Activated CD8-positive, alpha-beta memory T cell treated with anti-CD3 and anti-CD28 coated beads, Interleukin-2, amount 10 ng/mL, durations not matched to agents 7 days and 5 days (primary cell): ENCODE data around the gene ANKRD31. TPM values are rescaled to one million over a fixed set of nuclear protein-coding genes. Genes with fewer than 3 reads are reported as not detected.
"Not testable (repeated sequence)": the region's sequence is repeated elsewhere in the genome, so short reads cannot be mapped to it uniquely, and the experiment has no call there.

Experiments
- ATAC-seq: fragments of 150-1000 bp; cut with Tn5 transposase; one replicate; pipeline ENCODE4 v1.10.0; 2021; ENCODE audit warnings: moderate library complexity
- CTCF ChIA-PET: fragments of 350-600 bp; sonication (Branson Sonifier 250); formaldehyde crosslinking; loops from one replicate; lab custom pipeline; 2021; ENCODE audit warnings: antibody characterized with exemption; lab: Charles Lee
- DNase-seq: peaks from one replicate; pipeline ENCODE4 v3.0.0-alpha.2; 2020
- H3K27ac Mint-ChIP-seq: one replicate; pipeline ENCODE4 v1.8.0; 2021; ENCODE audit warnings: mild to moderate bottlenecking, mixed read lengths
- H3K27me3 Mint-ChIP-seq: one replicate; pipeline ENCODE4 v1.8.0; 2021; ENCODE audit warnings: mixed read lengths
- H3K36me3 Mint-ChIP-seq: one replicate; pipeline ENCODE4 v1.8.0; 2021; ENCODE audit warnings: mild to moderate bottlenecking, mixed read lengths
- H3K4me1 Mint-ChIP-seq: one replicate; pipeline ENCODE4 v1.8.0; 2021; ENCODE audit warnings: mixed read lengths
- H3K4me3 Mint-ChIP-seq: one replicate; pipeline ENCODE4 v1.8.0; 2021; ENCODE audit warnings: mild to moderate bottlenecking, moderate library complexity, mixed read lengths
- H3K9me3 Mint-ChIP-seq: one replicate; pipeline ENCODE4 v1.8.0; 2022; ENCODE audit warnings: low read depth, mixed read lengths
- total RNA-seq, 2 experiments: library from RNA; stranded (reverse); gene quantifications; one replicate each; pipeline ENCODE4 v1.2.3, GENCODE V29; 2021

Gene ANKRD31, protein sequence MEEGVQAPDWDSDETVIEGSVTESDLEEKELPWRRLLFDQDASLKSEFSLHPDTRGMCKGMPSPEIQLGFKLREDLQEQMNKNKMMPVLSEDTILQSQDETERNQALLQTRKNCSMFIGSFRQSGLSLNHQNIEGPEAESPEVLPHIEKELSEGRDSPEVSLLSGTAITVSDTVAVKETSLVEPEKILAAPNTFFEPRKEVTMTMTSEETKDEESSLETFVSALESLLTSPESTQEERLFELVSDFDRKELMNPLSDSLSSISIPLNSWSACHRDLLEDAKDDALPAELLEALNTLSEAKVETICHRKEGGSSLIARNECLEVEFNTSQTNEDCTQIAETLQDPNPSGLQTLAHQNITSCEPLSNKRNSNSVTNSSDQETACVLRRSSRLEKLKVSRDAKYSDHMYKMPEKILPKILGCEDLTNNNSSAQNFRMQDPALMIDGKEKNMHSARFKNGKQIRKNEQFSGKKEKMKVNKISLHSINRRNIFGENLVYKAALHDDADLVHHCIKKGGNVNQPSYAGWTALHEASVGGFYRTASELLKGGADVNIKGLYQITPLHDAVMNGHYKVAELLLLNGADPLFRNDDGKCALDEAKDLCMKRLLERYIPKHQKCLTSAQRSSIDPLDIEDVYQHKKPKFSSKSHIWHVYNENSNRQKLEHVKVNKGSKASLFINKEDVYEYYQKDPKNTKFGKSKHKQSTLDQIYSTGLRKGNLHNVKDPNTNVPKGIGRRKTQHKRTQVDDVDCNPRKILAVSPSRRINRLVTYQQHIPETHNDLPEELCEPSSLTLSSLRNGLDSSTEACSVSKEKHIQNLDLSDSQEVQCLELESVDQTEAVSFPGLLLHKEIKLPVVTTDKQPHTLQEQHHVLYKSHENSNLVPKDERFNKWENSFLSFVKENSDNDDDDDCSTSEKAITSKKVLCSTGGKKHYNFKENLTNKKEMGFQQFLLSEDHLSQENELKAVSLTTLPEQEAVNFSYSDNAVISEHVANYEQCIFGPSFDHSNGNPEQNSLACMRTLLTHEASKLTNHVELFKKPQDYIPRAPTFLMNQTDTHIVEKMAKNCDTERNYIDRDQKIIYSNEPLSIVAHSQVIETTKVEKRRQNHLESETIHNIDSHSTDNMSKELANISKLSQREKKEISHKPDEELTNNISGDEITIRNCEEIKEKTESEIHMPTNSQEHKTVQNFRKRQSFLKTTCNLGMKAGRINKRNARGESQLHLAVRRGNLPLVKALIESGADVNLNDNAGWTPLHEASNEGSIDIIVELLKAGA (N-terminal part only)
- under 1 TPM; 0.26 to 0.28 TPM for total RNA-seq

DNA sequence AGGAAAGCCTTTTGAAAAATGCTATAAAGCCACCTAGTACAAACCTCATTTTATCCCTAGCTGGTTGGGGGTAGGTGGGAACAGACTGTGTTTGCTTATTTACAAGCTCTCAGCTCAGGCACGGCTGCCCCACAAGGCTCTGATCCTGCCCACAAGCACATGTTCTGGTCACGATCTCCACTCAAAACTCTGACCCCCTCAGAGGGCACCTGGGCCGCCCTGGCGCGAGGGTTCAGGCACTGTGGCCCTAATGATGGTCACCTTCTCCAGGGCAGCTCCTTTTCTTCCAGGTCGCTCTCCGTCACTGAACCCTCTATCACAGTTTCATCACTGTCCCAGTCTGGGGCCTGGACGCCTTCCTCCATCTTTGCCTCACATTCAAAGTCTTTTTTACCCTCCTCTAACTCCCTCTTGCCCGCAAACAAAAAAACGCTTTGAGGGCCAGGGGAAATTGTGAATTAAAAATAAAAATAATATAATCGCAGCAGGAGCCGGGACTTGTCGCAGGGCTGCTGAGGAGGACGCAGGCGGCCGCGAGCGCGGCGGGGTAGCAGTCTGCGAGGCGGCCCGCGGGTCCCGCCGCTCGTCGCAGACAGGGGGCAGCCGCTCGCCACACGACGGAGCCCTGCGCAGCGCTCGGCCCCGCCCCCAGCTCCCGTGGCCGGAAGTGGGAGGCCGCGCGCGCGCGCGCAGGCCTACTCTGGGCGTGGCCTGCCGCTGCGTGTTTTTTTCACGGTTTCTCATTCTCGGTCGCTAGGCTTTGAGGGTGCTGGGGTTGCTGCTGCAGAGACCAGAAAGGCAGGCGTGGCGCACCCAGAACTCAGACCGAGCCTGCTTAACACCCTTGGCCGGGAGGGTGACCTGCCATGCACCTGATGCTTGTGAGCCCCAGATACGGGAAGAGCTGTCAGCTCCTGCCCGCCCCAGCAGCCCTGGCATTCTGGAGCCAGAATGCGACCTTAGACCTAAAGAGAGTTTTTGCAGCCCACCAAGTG is at the start of gene ANKRD31:
TSS of gene ANKRD31 (minus strand) at position 557 of the 995 bp plus-strand sequence. CDS start at position 365, 192 bp downstream.
- Mint-ChIP-seq H3K4me1 (peaks cover 19% of the 10 kb centered on the region), H3K9me3 (no peaks in the 10 kb centered on the region), H3K27me3 (no peaks in the 10 kb centered on the region), H3K27ac (peak within 1 kb of the TSS; percentile 94), H3K4me3 (peak within 1 kb of the TSS; percentile 86), H3K36me3 (peaks cover 2% of the 10 kb centered on the region)
- CTCF ChIA-PET = interaction anchor here (0.6 to 2.7 kb wide), 36 partner anchors 12 to 1644 kb away, joined by 3 to 23 read pairs (median 4); partner anchors contain the start of genes CERT1, GCNT4, GFM2 and HMGCR
- ATAC-seq (peak; percentile 99), DNase-seq (peak; percentile 88)

DNA sequence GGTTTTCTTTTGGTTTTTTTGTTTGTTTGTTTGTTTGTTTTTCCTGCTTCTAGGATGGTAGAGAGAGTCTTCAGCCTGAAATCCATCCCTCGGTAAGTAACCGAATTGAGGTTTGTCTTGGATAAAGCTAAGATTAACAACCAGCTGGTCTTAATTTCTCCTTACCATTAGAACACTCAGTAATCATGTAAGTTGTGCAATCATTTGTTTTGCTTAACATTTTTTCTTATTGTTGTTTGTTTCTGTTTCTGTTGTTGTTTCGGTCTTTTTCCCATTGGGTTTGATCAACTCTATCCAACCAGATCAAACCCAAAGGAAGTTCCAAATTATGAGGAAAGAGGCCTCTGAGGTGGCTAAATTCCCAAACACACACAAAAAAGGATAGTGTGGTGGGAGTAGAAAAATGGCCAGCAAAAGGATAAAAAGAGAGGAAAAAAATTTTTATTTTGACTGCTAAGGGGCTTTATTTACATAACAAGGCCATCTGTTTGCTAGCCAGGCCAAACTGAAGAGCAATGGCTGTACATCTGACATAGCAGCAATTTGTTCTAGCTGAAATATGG is 49.6 kb upstream of the ANKRD31 start:
- H3K36me3 Mint-ChIP-seq = no peaks in the 10 kb centered on the region
- H3K9me3 Mint-ChIP-seq = no peaks in the 10 kb centered on the region
- H3K27me3 Mint-ChIP-seq = peaks cover 27% of the 10 kb centered on the region
- CTCF ChIA-PET = interaction anchor here (0.9 kb wide), 1 partner anchor 50 kb away, joined by 3 read pairs; no protein-coding TSS in a partner anchor
- no peaks in the 10 kb centered on the region for H3K4me1 Mint-ChIP-seq
- H3K4me3 Mint-ChIP-seq = no peak overlapping the region
- H3K27ac Mint-ChIP-seq = no peak overlapping the region
- ATAC-seq (no peak), DNase-seq (no peak)

DNA sequence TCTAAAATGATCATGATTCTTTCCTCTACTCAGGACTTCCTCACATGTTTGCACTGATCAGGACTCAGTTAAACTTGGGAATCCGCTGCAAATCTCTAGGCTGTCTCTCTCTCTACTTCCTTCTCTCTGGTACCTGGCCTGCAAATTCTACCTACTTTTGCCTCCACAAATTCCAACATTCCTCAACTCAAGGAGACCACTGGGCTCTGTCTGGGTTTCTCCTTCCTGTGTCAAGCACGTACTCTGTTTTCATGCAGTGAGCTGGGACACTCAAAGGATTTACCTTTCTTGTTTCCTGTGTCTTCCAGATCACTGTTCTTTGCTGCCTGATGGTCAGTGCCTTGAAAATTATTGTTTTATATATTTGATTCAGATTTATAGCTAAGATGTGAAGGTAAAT is 45.9 kb upstream of the ANKRD31 start:
- no peak for DNase-seq
- CTCF ChIA-PET = no interaction called here
- H3K27me3 Mint-ChIP-seq = peaks cover 5% of the 10 kb centered on the region
- H3K27ac Mint-ChIP-seq = no peak overlapping the region
- H3K4me3 Mint-ChIP-seq = no peak overlapping the region
- H3K4me1 Mint-ChIP-seq = no peaks in the 10 kb centered on the region
- ATAC-seq = no peak
- no peaks in the 10 kb centered on the region for H3K36me3 Mint-ChIP-seq
- no peaks in the 10 kb centered on the region for H3K9me3 Mint-ChIP-seq

DNA sequence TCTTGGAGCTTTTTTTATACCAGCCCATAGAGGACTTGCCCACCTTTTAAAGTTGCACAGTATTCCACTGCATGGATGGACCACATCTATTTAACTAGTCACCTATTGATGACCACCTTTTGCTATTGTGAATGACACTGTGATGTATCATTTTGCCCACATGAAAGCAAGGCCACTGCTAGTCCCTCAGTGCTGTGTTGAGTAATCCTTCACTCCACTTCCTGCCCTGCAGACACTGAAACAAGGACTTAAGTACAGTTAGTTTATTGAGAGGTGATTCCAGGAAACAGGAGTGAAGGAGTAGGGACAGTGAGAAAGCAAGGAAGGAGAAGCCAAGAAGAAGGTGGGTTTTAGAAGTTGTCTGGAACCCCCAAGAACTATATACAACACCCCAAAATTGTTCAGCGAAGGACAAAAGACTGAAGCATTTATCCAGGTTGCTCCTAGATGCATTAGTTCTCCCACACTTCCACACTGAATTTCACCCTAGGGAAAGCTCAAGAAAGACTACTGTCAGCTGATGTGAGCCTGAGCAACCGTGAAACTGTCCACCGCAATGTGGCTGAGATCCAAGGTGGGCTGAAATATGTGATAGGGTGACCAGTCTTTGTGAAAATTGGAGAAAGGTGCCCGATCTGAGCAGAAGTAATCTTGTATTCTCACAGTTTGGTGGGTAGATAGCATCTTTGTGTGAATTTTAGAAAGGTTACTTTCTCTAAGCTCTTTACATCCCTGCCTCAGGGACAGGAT is 45.2 kb upstream of the ANKRD31 start:
- CTCF ChIA-PET = no interaction called here
- ATAC-seq (no peak), DNase-seq (no peak)
- peaks cover 6% of the 10 kb centered on the region for H3K27me3 Mint-ChIP-seq
- H3K4me1 Mint-ChIP-seq = no peaks in the 10 kb centered on the region
- H3K36me3 Mint-ChIP-seq = no peaks in the 10 kb centered on the region
- H3K4me3 Mint-ChIP-seq = no peak overlapping the region
- H3K9me3 Mint-ChIP-seq = no peaks in the 10 kb centered on the region
- no peak overlapping the region for H3K27ac Mint-ChIP-seq

DNA sequence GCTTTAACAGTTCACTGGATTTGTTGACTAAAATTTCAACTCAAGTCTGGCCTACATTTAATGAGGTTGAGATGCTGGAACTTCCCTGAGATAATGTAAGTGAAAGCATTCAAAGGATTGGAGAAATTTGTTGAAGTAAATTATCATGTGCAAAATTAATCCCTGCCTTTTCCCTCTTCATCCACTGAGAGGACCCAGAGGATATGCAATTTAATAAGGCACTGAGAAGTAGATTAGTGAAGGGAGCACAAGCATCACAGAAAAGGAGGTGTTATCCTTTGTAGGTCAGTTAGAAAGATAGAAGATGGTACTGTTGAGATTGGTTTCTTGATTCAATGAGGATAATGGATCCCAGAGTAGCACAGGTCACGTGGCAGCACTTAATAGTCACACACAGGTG is 42.6 kb upstream of the ANKRD31 start:
- no peak overlapping the region for H3K27ac Mint-ChIP-seq
- no peak for ATAC-seq
- H3K9me3 Mint-ChIP-seq = no peaks in the 10 kb centered on the region
- no peak overlapping the region for H3K4me3 Mint-ChIP-seq
- CTCF ChIA-PET = interaction anchor here (1.6 kb wide), 1 partner anchor 43 kb away, joined by 5 read pairs; the partner anchor contains the start of gene ANKRD31
- H3K36me3 Mint-ChIP-seq = no peaks in the 10 kb centered on the region
- H3K27me3 Mint-ChIP-seq = peaks cover 3% of the 10 kb centered on the region
- H3K4me1 Mint-ChIP-seq = no peaks in the 10 kb centered on the region
- DNase-seq = no peak

DNA sequence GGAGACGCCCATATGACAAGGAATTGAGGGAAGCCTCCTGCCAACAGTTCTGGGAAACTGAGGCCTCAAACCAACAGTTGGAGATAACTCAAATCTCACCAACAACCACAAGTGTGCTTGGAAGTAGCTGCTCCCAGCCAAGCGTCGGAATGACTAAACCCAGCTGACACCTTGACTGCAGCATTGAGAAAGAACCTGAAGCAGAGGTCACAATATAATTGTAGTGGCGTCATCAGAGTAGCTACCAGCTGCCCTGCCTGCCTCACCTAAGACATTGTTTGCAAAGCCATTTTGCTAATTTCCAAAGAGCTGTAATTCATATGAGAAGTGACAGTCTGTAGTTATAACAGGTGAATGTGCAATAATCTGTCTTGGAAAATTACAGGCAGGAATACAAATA is 40.8 kb upstream of the ANKRD31 start:
- no peaks in the 10 kb centered on the region for H3K36me3 Mint-ChIP-seq
- ATAC-seq (no peak), DNase-seq (no peak)
- peaks cover 3% of the 10 kb centered on the region for H3K27me3 Mint-ChIP-seq
- no peaks in the 10 kb centered on the region for H3K4me1 Mint-ChIP-seq
- CTCF ChIA-PET = no interaction called here
- peaks cover 2% of the 10 kb centered on the region for H3K9me3 Mint-ChIP-seq
- H3K27ac Mint-ChIP-seq = no peak overlapping the region
- H3K4me3 Mint-ChIP-seq = no peak overlapping the region

DNA sequence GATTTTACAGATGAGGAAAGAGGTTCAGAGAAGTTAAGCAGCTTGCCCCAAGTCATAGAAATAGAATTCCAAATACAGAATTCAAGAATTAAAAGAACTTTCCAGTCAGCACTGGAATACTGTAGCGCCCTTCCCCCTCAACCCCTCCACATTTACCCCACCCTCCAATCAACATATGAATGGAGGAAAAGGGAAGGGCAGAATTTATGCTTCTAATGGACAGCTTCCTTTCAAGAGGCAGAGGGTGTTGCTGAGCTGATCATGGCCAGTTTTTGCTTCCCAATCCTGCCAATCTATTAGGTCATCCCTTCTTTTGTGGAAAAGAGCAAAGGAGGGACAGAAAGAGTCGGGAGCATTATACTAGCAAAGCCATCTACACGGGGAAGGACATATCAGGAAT is 39.1 kb upstream of the ANKRD31 start:
- no peak for ATAC-seq
- H3K27me3 Mint-ChIP-seq = peaks cover 3% of the 10 kb centered on the region
- CTCF ChIA-PET = no interaction called here

DNA sequence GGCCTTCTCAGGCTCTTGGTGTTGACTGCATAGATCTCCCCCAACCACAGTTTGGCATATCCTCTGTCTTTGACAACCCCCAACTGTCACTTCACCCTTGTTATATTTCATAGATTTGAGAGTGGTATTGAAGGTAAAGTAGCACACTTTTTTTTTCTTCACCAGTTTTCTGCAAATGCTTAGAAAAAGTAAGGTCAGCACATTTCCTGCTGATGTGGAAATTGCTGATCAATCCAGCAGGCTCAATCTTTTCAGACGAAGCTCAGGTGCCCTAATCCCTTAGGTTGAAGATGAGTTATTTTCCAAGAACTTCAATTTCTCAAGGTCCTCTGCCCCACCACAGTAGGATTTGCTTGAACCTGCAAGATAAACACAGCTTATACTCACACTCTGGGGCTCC is 38.5 kb upstream of the ANKRD31 start:
- ATAC-seq (no peak), DNase-seq (no peak)
- H3K27ac Mint-ChIP-seq = no peak overlapping the region
- peaks cover 3% of the 10 kb centered on the region for H3K27me3 Mint-ChIP-seq
- peaks cover 2% of the 10 kb centered on the region for H3K9me3 Mint-ChIP-seq
- no peaks in the 10 kb centered on the region for H3K36me3 Mint-ChIP-seq
- H3K4me3 Mint-ChIP-seq = no peak overlapping the region
- CTCF ChIA-PET = no interaction called here
- H3K4me1 Mint-ChIP-seq = no peaks in the 10 kb centered on the region

More for the DNA sequence above, 39.1 kb upstream of the ANKRD31 start:
- H3K27ac Mint-ChIP-seq = no peak overlapping the region
- peaks cover 2% of the 10 kb centered on the region for H3K9me3 Mint-ChIP-seq
- no peaks in the 10 kb centered on the region for H3K36me3 Mint-ChIP-seq
- no peak for DNase-seq
- H3K4me1 Mint-ChIP-seq = no peaks in the 10 kb centered on the region
- H3K4me3 Mint-ChIP-seq = no peak overlapping the region

DNA sequence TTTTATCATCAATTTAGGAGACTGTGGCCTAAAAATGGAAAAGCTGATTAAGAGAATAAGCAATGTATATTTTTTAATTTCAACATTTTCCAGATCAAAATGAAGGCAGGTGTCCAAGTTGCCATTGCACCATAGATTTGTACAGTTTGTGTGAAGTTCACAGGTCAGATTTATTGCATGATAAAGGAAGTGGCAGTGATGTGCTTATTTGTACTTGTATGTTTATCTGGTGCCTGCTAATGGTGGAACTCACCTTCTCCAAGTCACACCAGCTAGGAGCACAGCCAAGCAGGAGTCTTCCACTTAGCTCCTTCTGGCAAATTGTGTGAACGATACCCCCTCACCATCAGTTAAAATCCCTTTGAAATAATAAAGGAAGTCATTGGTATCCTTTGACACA is 37.8 kb upstream of the ANKRD31 start:
- ATAC-seq = no peak
- H3K27ac Mint-ChIP-seq = no peak overlapping the region

DNA sequence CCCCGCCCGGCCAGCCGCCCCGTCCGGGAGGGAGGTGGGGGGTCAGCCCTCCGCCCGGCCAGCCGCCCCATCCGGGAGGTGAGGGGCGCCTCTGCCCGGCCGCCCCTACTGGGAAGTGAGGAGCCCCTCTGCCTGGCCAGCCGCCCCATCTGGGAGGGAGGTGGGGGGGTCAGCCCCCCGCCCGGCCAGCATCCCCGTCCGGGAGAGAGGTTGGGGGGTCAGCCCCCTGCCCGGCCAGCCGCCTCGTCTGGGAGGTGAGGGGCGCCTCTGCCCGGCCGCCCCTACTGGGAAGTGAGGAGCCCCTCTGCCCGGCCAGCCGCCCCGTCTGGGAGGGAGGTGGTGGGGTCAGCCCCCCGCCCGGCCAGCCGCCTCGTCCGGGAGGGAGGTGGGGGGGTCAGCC is 33.9 kb upstream of the ANKRD31 start:
- H3K27ac Mint-ChIP-seq, H3K27me3 Mint-ChIP-seq, ATAC-seq, H3K4me1 Mint-ChIP-seq, DNase-seq, H3K36me3 Mint-ChIP-seq, H3K9me3 Mint-ChIP-seq, H3K4me3 Mint-ChIP-seq, CTCF ChIA-PET: not testable (repeated sequence)

More for the DNA sequence above, 37.8 kb upstream of the ANKRD31 start:
- Mint-ChIP-seq H3K27me3 (peaks cover 3% of the 10 kb centered on the region), H3K4me1 (no peaks in the 10 kb centered on the region), H3K4me3 (no peak overlapping the region), H3K9me3 (peaks cover 2% of the 10 kb centered on the region), H3K36me3 (no peaks in the 10 kb centered on the region)
- CTCF ChIA-PET = no interaction called here
- DNase-seq = no peak

DNA sequence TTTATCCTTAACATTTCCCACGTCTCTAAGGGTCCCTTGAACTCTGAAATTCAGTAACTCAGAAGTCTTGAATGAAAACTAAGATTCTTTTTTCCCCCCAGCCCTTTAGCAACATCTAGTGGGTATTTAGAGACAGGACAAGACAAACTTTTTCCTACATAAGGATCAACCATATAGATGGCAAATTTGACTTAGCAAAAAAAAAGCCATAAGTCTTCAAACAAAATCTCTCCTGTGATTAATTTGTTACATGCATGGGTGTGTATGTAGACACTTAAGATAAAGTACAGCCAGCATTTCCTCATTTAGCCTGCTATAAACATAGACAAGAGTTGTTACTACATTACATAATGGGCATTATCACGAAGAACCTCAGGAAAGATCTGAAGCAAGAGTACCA is 29.1 kb upstream of the ANKRD31 start:
- Mint-ChIP-seq H3K36me3 (no peaks in the 10 kb centered on the region), H3K4me3 (no peak overlapping the region), H3K27ac (no peak overlapping the region), H3K4me1 (no peaks in the 10 kb centered on the region), H3K9me3 (no peaks in the 10 kb centered on the region), H3K27me3 (peaks cover 13% of the 10 kb centered on the region)
- no peak for DNase-seq
- CTCF ChIA-PET = interaction anchor here (1.5 kb wide), 1 partner anchor 340 kb away, joined by 5 read pairs; no protein-coding TSS in a partner anchor
- ATAC-seq = no peak
